A549 (cell line): ENCODE results near the gene SRL. TPM values are rescaled to one million over a fixed set of nuclear protein-coding genes. Genes with fewer than 3 reads are reported as not detected.

Experiments used
- ATAC-seq, 2 experiments: fragments of 200-7000 bp in 1 of 2; fragments of >200 bp in 1 of 2; cut with Nextera tagmentation in 1 of 2; cut with Tn5 transposase in 1 of 2; 3 replicates each; pipeline versions ENCODE4 v1.8.0 to v1.9.1; 2018 to 2020; ENCODE audit warnings: mild to moderate bottlenecking in 1 of 2, moderate library complexity in 1 of 2
- CTCF ChIA-PET: fragments of 300-600 bp; sonication (Branson Sonifier 250); formaldehyde crosslinking; extraction: SDS; loops from one replicate; lab custom pipeline; 2021; ENCODE audit warnings: antibody characterized with exemption, inconsistent platforms; lab: Yijun Ruan, JAX
- POLR2A ChIA-PET: fragments of 350-600 bp; formaldehyde crosslinking; extraction: SDS; loops from one replicate; lab custom pipeline; 2021; ENCODE audit warnings: antibody characterized with exemption, inconsistent platforms; lab: Yijun Ruan, JAX
- DNase-seq, 2 experiments: peaks; one replicate each; pipeline versions ENCODE4 v3.0.0 to v3.0.0-alpha.2; 2011 to 2016; ENCODE audit warnings: low read depth in 1 of 2, low spot score in 1 of 2
- FAIRE-seq: peaks from 2 replicates; lab custom pipeline; 2011; peaks lifted over from hg19 to GRCh38; lab: Jason Lieb, UNC
- H3K27ac ChIP-seq, 2 experiments: fragments of >200 bp; sonication (Bioruptor Twin); formaldehyde crosslinking; 3 replicates each; pipeline ENCODE4 v1.5.1; 2016 to 2017
- H3K4me1 ChIP-seq: fragments of >200 bp; sonication (Bioruptor Twin); formaldehyde crosslinking; 3 replicates; pipeline ENCODE4 v1.6.1; 2016
- H3K4me2 ChIP-seq: fragments of >200 bp; sonication (Bioruptor Twin); formaldehyde crosslinking; 3 replicates; pipeline ENCODE4 v1.6.1; 2016
- H3K4me3 ChIP-seq: fragments of >200 bp; sonication (Bioruptor Twin); formaldehyde crosslinking; 3 replicates; pipeline ENCODE4 v1.5.1; 2016
- H3K9me3 ChIP-seq: fragments of >200 bp; sonication (Bioruptor Twin); formaldehyde crosslinking; 3 replicates; pipeline ENCODE4 v1.6.1; 2016
- ATOH8 ChIP-seq: fragments of 250-450 bp; sonication (Bioruptor Pico); IDR thresholded peaks from 2 replicates; pipeline ENCODE4 v1.5.0; 2020; ENCODE audit warnings: low read depth, mild to moderate bottlenecking, moderate library complexity
- CBX8 ChIP-seq: fragments of 200-600 bp; sonication (generic); IDR thresholded peaks from 2 replicates; pipeline ENCODE4 v1.6.1; 2016
- CHD2 ChIP-seq: fragments of 150-350 bp; IDR thresholded peaks from 2 replicates; pipeline ENCODE4 v1.6.1; 2014; ENCODE audit warnings: low read length; ENCODE audit not compliant: partially characterized antibody
- CTCF ChIP-seq: fragments of >200 bp; sonication (Bioruptor Twin); formaldehyde crosslinking; IDR thresholded peaks from 3 replicates; pipeline ENCODE4 v1.5.1; 2016
- E2F6 ChIP-seq: IDR thresholded peaks from 2 replicates; pipeline ENCODE4 v1.6.1; 2012; ENCODE audit warnings: low read depth, borderline replicate concordance
- EHF ChIP-seq: fragments of 250-450 bp; sonication (Bioruptor Pico); IDR thresholded peaks from 2 replicates; pipeline ENCODE4 v1.5.0; 2020; ENCODE audit warnings: mild to moderate bottlenecking
- ELK1 ChIP-seq: fragments of 150-350 bp; IDR thresholded peaks from 2 replicates; pipeline ENCODE4 v1.6.1; 2014; ENCODE audit warnings: low read depth, mild to moderate bottlenecking, low read length
- FOSL2 ChIP-seq, 2 experiments: fragments of 450-650 bp in 1 of 2; fragments of >200 bp in 1 of 2; sonication (Bioruptor Twin) in 1 of 2; formaldehyde crosslinking; IDR thresholded peaks; 2 replicates each; pipeline versions ENCODE4 v1.5.0 to v1.6.1; 2016 to 2020; ENCODE audit warnings: mild to moderate bottlenecking in 1 of 2, moderate library complexity in 1 of 2
- HES2 ChIP-seq: fragments of >200 bp; sonication (Bioruptor Twin); formaldehyde crosslinking; IDR thresholded peaks from 2 replicates; pipeline ENCODE4 v1.6.1; 2016
- HOXB13 ChIP-seq: fragments of 250-450 bp; sonication (Bioruptor Pico); IDR thresholded peaks from 2 replicates; pipeline ENCODE4 v1.5.0; 2020; ENCODE audit warnings: low read depth, mild to moderate bottlenecking, moderate library complexity
- MAFK ChIP-seq: fragments of 450-650 bp; IDR thresholded peaks from 2 replicates; pipeline ENCODE4 v1.6.1; 2014; ENCODE audit not compliant: partially characterized antibody
- MAX ChIP-seq: IDR thresholded peaks from 2 replicates; pipeline ENCODE4 v1.6.1; 2012
- MAZ ChIP-seq: fragments of 150-350 bp; IDR thresholded peaks from 2 replicates; pipeline ENCODE4 v1.6.1; 2014; ENCODE audit warnings: antibody characterized with exemption, low read depth, low read length, borderline replicate concordance
- MYC ChIP-seq: IDR thresholded peaks from 2 replicates; pipeline ENCODE4 v1.6.1; 2012; ENCODE audit warnings: mild to moderate bottlenecking, inconsistent platforms, low read length, improper control_type of control experiment, borderline replicate concordance
- PBX3 ChIP-seq: IDR thresholded peaks from 2 replicates; pipeline ENCODE4 v1.6.1; 2012
- POLR2AphosphoS2 ChIP-seq: conservative IDR thresholded peaks from 2 replicates; pipeline ENCODE4 v1.6.1; 2012; ENCODE audit warnings: low read length, improper control_type of control experiment, inconsistent platforms
- RAD21 ChIP-seq, 2 experiments: fragments of >200 bp in 1 of 2; sonication (Bioruptor Twin) in 1 of 2; formaldehyde crosslinking in 1 of 2; IDR thresholded peaks in 1 of 2; conservative IDR thresholded peaks in 1 of 2; 2 replicates in 1 of 2; 3 replicates in 1 of 2; pipeline ENCODE4 v1.6.1; 2012 to 2018; ENCODE audit warnings: inconsistent platforms in 1 of 2
- RFX5 ChIP-seq: fragments of 450-650 bp; IDR thresholded peaks from 2 replicates; pipeline ENCODE4 v1.7.1; 2014; ENCODE audit warnings: antibody characterized with exemption, mild to moderate bottlenecking, moderate library complexity
- SMC3 ChIP-seq: fragments of >200 bp; sonication (Bioruptor Twin); formaldehyde crosslinking; IDR thresholded peaks from 3 replicates; pipeline ENCODE4 v1.6.1; 2018; ENCODE audit warnings: inconsistent platforms
- SREBF2 ChIP-seq: fragments of 450-650 bp; IDR thresholded peaks from 2 replicates; pipeline ENCODE4 v1.6.1; 2014; ENCODE audit warnings: mild to moderate bottlenecking, moderate library complexity
- TFCP2L1 ChIP-seq: fragments of 250-450 bp; sonication (Bioruptor Pico); IDR thresholded peaks from 2 replicates; pipeline ENCODE4 v1.5.0; 2021; ENCODE audit warnings: mild to moderate bottlenecking
- USF2 ChIP-seq: fragments of 450-650 bp; IDR thresholded peaks from 2 replicates; pipeline ENCODE4 v1.6.1; 2014; ENCODE audit warnings: antibody characterized with exemption
- ZFP36 ChIP-seq: fragments of 450-650 bp; IDR thresholded peaks from 2 replicates; pipeline ENCODE4 v1.6.1; 2014; ENCODE audit warnings: borderline replicate concordance; ENCODE audit not compliant: partially characterized antibody
- WGBS: methylation state at CpG from one replicate; pipeline ENCODE4 v1.1.6; 2017; ENCODE audit errors: missing lambda C conversion rate; 5-methylcytosine and 5-hydroxymethylcytosine counted together
- polyA plus RNA-seq, 4 experiments: library from polyadenylated mRNA; depleted of rRNA in 3 of 4; stranded (reverse); fragments of >200 nt; fragmentation: RNase III in 1 of 4; extraction: RNeasy Plus Mini Kit Qiagen cat#74134 plus additional on column Dnase treatment in 1 of 4; gene quantifications; 2 replicates in 3 of 4; 3 replicates in 1 of 4; pipeline ENCODE4 v1.2.3, GENCODE V29; 2011 to 2017

SRL gene
- polyA plus RNA-seq, 2 of the 4 experiments (the other 2 are of a cell fraction), result 0.03 TPM; not detected in 1

- Histone ChIP-seq H3K27ac (peak overlapping the region; percentile 50 to 86), H3K4me1 (peaks cover 60% of the 10 kb centered on the region), H3K9me3 (no peaks in the 10 kb centered on the region), H3K4me3 (no peak overlapping the region), H3K4me2 (peak overlapping the region; percentile 58)
- TF ChIP-seq EHF (CRISPR knock-in tag) (no peak), ATOH8 (CRISPR knock-in tag) (no peak), SMC3 (peak; percentile 94), FOSL2 (IDR thresholded peaks at IDR 0.05) (no peak), FOSL2 (CRISPR knock-in tag; IDR thresholded peaks at IDR 0.05) (peak; percentile 46), MAFK (no peak), TFCP2L1 (CRISPR knock-in tag) (no peak), MAZ (no peak), USF2 (no peak), HOXB13 (CRISPR knock-in tag) (no peak), PBX3 (no peak), CBX8 (no peak), CHD2 (no peak), ZFP36 (no peak), SREBF2 (no peak), HES2 (no peak), ELK1 (no peak), POLR2AphosphoS2 (no peak), MAX (peak; percentile 70), E2F6 (no peak), MYC (no peak), CTCF (peak; percentile 97), RFX5 (no peak), RAD21 (conservative IDR thresholded peaks at IDR 0.05 in 1 of 2, IDR thresholded peaks at IDR 0.05 in 1 of 2) (peak; percentile 93 to 97)
- ChIA-PET CTCF (interaction anchor here (0.6 to 13.8 kb wide), 25 partner anchors 8 to 189 kb away, joined by 3 to 213 read pairs (median 7); partner anchors contain the start of genes GLIS2, PAM16 and TFAP4), POLR2A (interaction anchor here (0.9 to 1.1 kb wide), 4 partner anchors 15 to 42 kb away, joined by 3 to 5 read pairs (median 4); no protein-coding TSS in a partner anchor)
- DNase-seq (peak; percentile 74 to 86), ATAC-seq (peak; percentile 83 to 85), FAIRE-seq (no peak)
- 14% methylated on average over 21 of the region's 22 CpGs for WGBS
Measured at GRCh38 chr16:4288148-4288921, 46.5 kb upstream of the SRL start.
